Measurements from ENCODE around the gene PZP. TPM values are rescaled to one million over a fixed set of nuclear protein-coding genes. Genes with fewer than 3 reads are reported as not detected.
A peak's percentile ranks its signal among the peaks of the same experiment; 100 is the strongest.

Gene PZP
- total and polyA plus RNA-seq, 10 of the 15 experiments (the other 5 are each of a cell fraction or from before 2014, with no cell fraction given): not detected

- H2AFZ ChIP-seq (ENCODE audit: control insufficient read depth, low read depth, low read length): no peak overlapping the region
- H3K36me3 ChIP-seq (ENCODE audit: control insufficient read depth in 2 of 2, insufficient read depth in 2 of 2, low read length in 1 of 2): no peaks in the 10 kb centered on the region
- H3K9me3 ChIP-seq (replicated peaks; ENCODE audit: control insufficient read depth, insufficient read depth, low read length): no peaks in the 10 kb centered on the region
- ChIA-PET POLR2A (no interaction called here), SMC1A (ENCODE audit: uncharacterized antibody, unreplicated experiment) (interaction anchor here (1.2 kb wide), 1 partner anchor 11 kb away, joined by 4 read pairs; the partner anchor contains the start of gene A2M), RAD21 (ENCODE audit: unreplicated experiment) (no interaction called here), CTCF (no interaction called here)
- H3K4me2 ChIP-seq (ENCODE audit: control insufficient read depth, insufficient read depth): no peak overlapping the region
- in situ Hi-C loops (cut with MboI) (no loop called here), intact Hi-C loops (cut with micrococcal nuclease; ENCODE audit: unreplicated experiment) (no loop called here)
- no TSS peak for BruUV-seq (replicated peaks)
- no peaks in the 10 kb centered on the region for H3K4me1 ChIP-seq (ENCODE audit: control insufficient read depth, insufficient read depth, low read length)
- H3K4me3 ChIP-seq: no peak overlapping the region
- ATAC-seq (no peak), DNase-seq (ENCODE audit: low read depth, low spot score) (no peak), FAIRE-seq (peak; percentile 23)
- H3K27me3 ChIP-seq (replicated peaks in 1 of 2; ENCODE audit: control insufficient read depth in 2 of 2, insufficient read depth in 2 of 2, low read length in 1 of 2): no peaks in the 10 kb centered on the region
- no peaks in the 10 kb centered on the region for H4K20me1 ChIP-seq (ENCODE audit: control insufficient read depth, insufficient read depth)
- H3K27ac ChIP-seq (ENCODE audit: control insufficient read depth, insufficient read depth): no peak overlapping the region
- H3K79me2 ChIP-seq (ENCODE audit: control insufficient read depth, insufficient read depth, low read length): no peaks in the 10 kb centered on the region
- no peak for TF ChIP-seq ZBTB40 (IDR thresholded peaks at IDR 0.05; ENCODE audit: borderline replicate concordance)
- H3K9ac ChIP-seq (ENCODE audit: control insufficient read depth, insufficient read depth, low read length): no peak overlapping the region
Measured at GRCh38 chr12:9104767-9105423, 103.3 kb downstream of the PZP start.

- POLR2A ChIA-PET: no interaction called here
- Histone ChIP-seq H3K9me3 (replicated peaks; ENCODE audit: control insufficient read depth, insufficient read depth, low read length) (no peaks in the 10 kb centered on the region), H3K9ac (ENCODE audit: control insufficient read depth, insufficient read depth, low read length) (no peak overlapping the region), H3K4me2 (ENCODE audit: control insufficient read depth, insufficient read depth) (no peak overlapping the region), H3K36me3 (ENCODE audit: control insufficient read depth in 2 of 2, insufficient read depth in 2 of 2, low read length in 1 of 2) (no peaks in the 10 kb centered on the region), H2AFZ (ENCODE audit: control insufficient read depth, low read depth, low read length) (no peak overlapping the region), H3K4me1 (ENCODE audit: control insufficient read depth, insufficient read depth, low read length) (no peaks in the 10 kb centered on the region), H3K27ac (ENCODE audit: control insufficient read depth, insufficient read depth) (no peak overlapping the region), H3K27me3 (replicated peaks in 1 of 2; ENCODE audit: control insufficient read depth in 2 of 2, insufficient read depth in 2 of 2, low read length in 1 of 2) (no peaks in the 10 kb centered on the region), H3K4me3 (no peak overlapping the region), H4K20me1 (ENCODE audit: control insufficient read depth, insufficient read depth) (no peaks in the 10 kb centered on the region), H3K79me2 (ENCODE audit: control insufficient read depth, insufficient read depth, low read length) (no peaks in the 10 kb centered on the region)
- 23% methylated on average over 4 of the region's 4 CpGs for WGBS (ENCODE audit: insufficient coverage, insufficient replicate concordance, low lambda C conversion rate, missing lambda C conversion rate)
- RAD21 ChIA-PET (ENCODE audit: unreplicated experiment): no interaction called here
- in situ Hi-C loops (cut with MboI): no loop called here
- FAIRE-seq: no peak
- BruUV-seq (replicated peaks): no TSS peak
- no peak for ATAC-seq
- no peak for DNase-seq (ENCODE audit: low read depth, low spot score)
- intact Hi-C loops (cut with micrococcal nuclease; ENCODE audit: unreplicated experiment): no loop called here
- CTCF ChIA-PET: no interaction called here
- SMC1A ChIA-PET (ENCODE audit: uncharacterized antibody, unreplicated experiment): interaction anchor here (1.2 kb wide), 1 partner anchor 12 kb away, joined by 4 read pairs; the partner anchor contains the start of gene A2M
- TF ChIP-seq SRF (IDR thresholded peaks at IDR 0.05; ENCODE audit: low read depth in 2 of 2, low read length in 2 of 2) (no peak), NFXL1 (IDR thresholded peaks at IDR 0.05; ENCODE audit: borderline replicate concordance) (no peak), HDAC2 (IDR thresholded peaks at IDR 0.05) (no peak), FOXK2 (IDR thresholded peaks at IDR 0.05) (no peak), EP300 (IDR thresholded peaks at IDR 0.05; ENCODE audit: borderline replicate concordance in 1 of 2, control insufficient read depth in 1 of 2, low read depth in 2 of 2, low read length in 2 of 2) (no peak), ZBTB11 (CRISPR knock-in tag; IDR thresholded peaks at IDR 0.05) (no peak), SMARCA5 (IDR thresholded peaks at IDR 0.05) (no peak), GABPA (IDR thresholded peaks at IDR 0.05; ENCODE audit: low read depth) (no peak), KLF5 (IDR thresholded peaks at IDR 0.05; ENCODE audit: partially characterized antibody) (no peak)
Measured at GRCh38 chr12:9104087-9104486, 104.1 kb downstream of the PZP start.
